GM18498 (cell line): ENCODE measurements around the gene LMBRD1.
"Not testable (repeated sequence)": the region's sequence is repeated elsewhere in the genome, so short reads cannot be mapped to it uniquely, and the experiment has no call there.

ENCODE experiments used
- ATAC-seq: cut with Tn5 transposase; IDR thresholded peaks from one replicate; pipeline ENCODE4 v1.9.1; 2021; ENCODE audit warnings: mild to moderate bottlenecking, moderate library complexity; ENCODE audit not compliant: unreplicated experiment

LMBRD1 gene

DNA sequence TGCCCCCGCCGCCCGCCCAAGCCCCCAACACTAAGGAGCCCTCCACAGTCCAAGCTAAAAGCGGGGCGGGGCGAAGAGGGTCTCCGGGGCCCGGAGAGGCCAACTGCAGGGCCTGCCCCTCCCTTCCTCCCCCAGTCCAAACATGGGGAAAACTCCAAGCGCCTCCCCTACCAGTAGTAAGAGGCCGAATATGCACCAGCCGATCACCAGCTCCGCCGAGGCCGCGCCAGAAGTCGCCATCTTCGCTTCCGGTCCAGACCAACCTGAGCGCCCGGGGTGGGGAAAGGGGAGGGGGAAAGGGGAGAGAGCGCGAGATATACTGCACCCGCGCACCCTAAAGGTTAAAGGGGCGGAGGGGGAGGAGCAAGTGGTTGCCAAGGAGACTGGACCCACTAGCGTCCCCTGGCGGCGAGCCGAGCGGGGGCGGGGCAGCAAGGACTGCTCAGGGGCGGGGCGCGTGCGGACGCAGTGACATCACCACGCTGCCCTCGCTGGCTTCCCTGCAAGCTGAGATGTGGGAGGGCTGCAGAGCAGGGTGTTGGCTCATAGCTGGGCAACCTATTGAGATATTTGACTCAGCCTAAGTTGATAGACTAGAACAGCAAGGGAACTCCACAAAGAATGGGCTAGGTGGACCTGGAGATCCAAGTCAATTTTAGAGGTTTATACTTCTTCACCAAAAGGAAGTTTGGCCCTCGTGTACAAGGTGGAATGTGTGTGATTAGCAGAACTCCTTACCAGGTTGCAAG lies at the start of gene LMBRD1:
Gene LMBRD1, minus strand, starts transcription at position 369 of the 749 bp plus-strand sequence. Its CDS starts 129 bp downstream, at position 240.
- peak; percentile 96 for ATAC-seq

GRCh38 chr6:69846312-69846711 lies 49.5 kb upstream of the LMBRD1 start:
- ATAC-seq = no peak

- ATAC-seq = no peak
Measured at GRCh38 chr6:69843189-69843588, 46.4 kb upstream of the LMBRD1 start.

- ATAC-seq = no peak
Measured at GRCh38 chr6:69841862-69842261, 45.1 kb upstream of the LMBRD1 start.

DNA sequence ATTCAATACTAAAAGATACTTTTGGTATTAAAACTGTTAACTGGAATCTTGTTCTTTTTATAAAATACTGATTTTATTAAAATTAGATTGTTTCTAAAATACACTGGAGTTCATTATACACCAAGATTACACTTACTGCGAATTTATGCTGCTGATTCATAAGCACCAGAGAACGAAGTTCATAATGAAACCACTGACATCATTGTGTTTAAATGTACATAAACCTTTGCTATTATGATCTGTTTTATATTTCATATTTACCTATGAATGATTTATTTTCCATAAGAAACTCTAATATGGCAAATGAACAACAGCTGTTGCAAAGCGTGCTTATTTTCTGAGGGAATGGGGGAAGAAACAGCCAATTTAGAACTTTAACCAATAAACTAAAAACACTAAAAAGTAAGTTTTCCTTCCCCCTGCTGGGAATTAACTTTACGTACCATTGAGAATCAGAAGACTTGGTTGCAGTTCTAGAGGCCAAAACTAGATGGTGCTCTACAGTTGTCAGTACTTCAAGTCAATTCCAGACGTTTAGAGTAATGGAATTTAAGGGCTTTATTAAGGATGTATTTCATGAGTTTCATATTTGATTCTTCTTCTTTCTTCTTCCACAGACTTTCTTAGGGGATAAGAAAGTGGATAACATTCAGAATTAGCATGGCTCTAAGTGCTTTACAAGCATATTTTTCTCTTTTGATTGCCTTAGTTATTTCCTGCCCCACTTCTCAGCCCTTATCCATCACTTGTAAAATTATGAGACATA lies 38.8 kb upstream of the LMBRD1 start:
- ATAC-seq = peak; percentile 82

- no peak for ATAC-seq
Measured at GRCh38 chr6:69832558-69832957, 35.7 kb upstream of the LMBRD1 start.

- ATAC-seq = no peak
Measured at GRCh38 chr6:69827276-69827893, 30.6 kb upstream of the LMBRD1 start.

DNA sequence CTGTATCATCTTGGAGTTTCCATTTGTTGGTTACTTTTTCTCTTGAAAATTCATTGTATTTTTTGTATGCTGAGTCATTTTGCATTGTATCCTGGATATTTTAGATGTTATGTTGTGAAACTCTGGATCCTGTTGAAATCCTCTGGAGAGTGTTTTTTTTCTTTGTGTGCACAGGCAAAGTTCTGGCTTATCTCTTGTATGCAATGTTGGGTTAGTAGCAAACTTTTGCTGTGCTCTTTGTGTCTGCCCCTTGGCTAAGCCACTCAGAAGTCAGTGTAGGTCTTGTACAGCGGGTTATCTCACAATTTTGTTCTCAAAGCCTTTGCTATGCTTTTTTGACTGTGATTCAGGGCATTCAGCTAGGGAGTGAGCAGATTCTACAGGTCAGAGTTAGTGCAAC lies 29.1 kb upstream of the LMBRD1 start:
- ATAC-seq = no peak

- not testable (repeated sequence) for ATAC-seq
Measured at GRCh38 chr6:69824355-69824754, 27.5 kb upstream of the LMBRD1 start.

DNA sequence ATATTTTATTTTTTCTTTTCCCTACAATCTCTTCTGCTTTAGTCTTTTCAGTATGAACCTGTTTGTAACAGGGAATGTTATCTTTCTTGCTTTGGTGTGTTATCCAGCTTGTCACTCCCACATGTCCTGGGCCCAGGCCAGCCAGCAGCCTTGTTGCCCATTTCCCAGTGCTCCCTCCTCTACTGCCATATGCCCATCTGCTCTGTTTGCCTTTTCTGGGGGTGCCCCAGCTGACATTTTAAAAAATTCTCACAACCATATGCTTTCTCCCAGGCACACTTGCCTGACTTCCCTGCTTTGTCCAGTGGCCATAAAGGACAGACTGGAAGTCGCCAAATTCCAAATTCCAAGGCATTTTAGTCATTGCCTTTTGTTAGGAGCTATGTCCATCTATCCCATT lies 23.6 kb upstream of the LMBRD1 start:
- no peak for ATAC-seq

- no peak for ATAC-seq
Measured at GRCh38 chr6:69820018-69820417, 23.2 kb upstream of the LMBRD1 start.

- ATAC-seq = no peak
Measured at GRCh38 chr6:69819138-69819537, 22.3 kb upstream of the LMBRD1 start.

GRCh38 chr6:69818223-69818930 lies 21.6 kb upstream of the LMBRD1 start:
- no peak for ATAC-seq

DNA sequence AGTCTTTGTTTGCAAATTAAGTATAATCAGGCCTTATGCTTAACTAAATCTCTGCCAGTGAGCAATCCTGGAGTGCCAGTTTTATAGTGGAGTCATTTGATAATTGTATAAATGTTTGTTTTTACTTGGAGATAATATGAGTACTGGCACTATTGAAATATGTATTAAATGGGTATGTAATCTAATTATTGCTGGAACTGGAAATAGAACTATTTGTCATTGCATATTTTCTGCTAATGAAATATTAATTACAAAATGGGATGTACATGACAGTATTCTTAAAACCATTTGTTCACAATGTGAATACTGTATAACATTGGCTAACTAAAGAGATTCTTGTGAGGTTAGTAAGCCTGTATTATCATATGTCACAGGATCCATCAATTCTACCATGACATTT lies 20.5 kb upstream of the LMBRD1 start:
- no peak for ATAC-seq

GRCh38 chr6:69816569-69816968 lies 19.8 kb upstream of the LMBRD1 start:
- peak; percentile 37 for ATAC-seq

- peak; percentile 79 for ATAC-seq
Measured at GRCh38 chr6:69816026-69816425, 19.2 kb upstream of the LMBRD1 start.

DNA sequence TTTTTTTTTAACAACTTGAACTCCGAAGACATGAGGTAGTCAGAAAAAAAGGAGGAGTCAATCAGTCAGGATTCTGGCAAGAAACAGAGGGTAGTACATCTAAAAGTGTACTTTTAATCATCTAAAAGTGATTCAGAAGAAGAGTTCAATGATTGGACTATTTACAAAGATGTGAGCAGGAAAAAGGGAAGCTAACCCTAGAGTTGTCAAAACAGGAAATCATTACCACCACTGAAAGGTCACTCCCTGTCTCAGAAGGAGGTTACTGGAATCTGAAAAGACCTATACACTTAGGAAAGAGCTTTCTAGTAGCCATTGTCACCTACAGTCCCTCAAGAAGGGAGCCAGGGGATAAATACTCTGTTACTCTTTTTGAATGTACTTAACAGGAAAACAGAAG lies 16.7 kb upstream of the LMBRD1 start:
- peak; percentile 27 for ATAC-seq

DNA sequence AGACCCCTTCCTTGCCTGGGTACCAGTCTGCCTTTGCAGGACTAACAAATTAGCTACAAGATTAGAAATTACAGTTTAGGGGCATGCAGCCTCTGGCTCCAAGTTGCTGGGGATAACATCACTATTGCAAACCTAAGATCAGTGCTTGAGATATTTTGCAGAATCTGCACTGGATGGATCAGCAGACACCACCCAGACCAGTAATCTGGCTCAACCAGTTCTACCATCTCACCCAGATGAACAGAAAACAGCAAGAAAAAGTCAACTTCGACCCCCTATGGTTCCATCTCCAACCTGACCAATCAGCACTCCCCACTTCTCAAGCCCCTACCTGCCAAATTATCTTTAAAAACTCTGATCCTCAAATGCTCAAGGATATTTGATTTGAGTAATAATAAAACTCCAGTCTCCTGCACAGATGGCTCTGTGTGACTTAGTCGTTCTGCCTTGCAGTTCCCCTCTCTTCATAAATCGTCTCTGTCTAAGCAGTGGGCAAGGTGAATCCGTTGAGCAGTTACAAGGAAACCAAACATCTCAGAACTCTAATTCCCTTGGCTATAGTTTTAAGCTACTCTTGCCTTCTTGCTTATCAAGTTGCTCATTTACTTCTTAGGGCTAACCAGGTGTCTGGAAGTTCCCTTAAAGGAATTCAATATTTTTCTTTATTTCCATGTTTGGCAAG lies 16.1 kb upstream of the LMBRD1 start:
- ATAC-seq = no peak

- ATAC-seq = no peak
Measured at GRCh38 chr6:69802995-69803394, 6.2 kb upstream of the LMBRD1 start.

DNA sequence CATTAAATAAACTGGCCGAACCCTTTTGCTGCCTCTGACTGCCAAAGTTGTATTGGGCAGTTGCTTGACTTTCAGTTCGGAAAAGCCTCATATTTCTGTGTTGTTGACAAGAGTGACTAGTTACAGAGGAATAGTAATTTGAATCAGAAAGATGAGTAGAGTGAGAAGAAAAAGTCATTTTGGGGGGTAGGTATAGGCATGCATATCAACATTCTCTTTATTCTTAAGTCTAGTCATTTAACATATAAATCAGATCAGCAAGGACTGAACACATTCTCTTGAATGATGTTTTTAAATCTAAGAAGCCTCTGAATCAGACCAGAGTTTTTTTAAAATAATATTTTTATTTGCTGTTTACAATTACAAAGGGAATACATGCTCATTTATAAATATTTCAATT lies 4.9 kb upstream of the LMBRD1 start:
- ATAC-seq = no peak

DNA sequence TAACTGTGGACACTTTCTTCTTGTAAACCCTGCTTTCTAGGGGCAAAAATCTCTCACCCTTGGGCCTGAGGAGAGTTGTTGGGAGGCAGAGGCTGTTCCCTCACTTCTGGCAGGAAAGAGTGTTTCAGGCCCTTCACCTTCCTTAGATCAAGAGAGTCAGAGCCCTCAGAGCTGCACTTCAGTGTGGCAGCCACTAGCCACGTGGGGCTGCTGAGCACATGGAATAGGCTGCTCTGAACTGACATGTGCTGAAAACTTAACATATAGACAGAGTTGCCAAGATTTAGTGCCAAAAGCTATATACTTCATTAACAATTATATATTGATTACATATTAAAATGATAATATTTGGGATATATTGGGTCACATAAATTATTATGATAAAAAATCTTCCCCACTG lies 4.4 kb upstream of the LMBRD1 start:
- ATAC-seq = no peak
